H1 (cell line): ENCODE results near the gene DOK7. TPM values are rescaled to one million over a fixed set of nuclear protein-coding genes. Genes with fewer than 3 reads are reported as not detected.
A peak's percentile ranks its signal among the peaks of the same experiment; 100 is the strongest.

Experiments used
- CTCF ChIA-PET: fragments of 300-600 bp; sonication (Branson Sonifier 250); formaldehyde crosslinking; loops from one replicate; lab custom pipeline; 2021; ENCODE audit not compliant: partially characterized antibody; lab: Charles Lee
- POLR2A ChIA-PET: fragments of 300-600 bp; sonication (Branson Sonifier 250); formaldehyde crosslinking; loops from one replicate; lab custom pipeline; 2021; ENCODE audit warnings: inconsistent platforms; ENCODE audit not compliant: partially characterized antibody; lab: Charles Lee
- DNase-seq, 2 experiments: peaks; one replicate each; pipeline versions ENCODE4 v3.0.0 to v3.0.0-alpha.2; 2010 to 2022; ENCODE audit warnings: low spot score in 2 of 2, low read depth in 1 of 2, mixed read lengths in 1 of 2
- FAIRE-seq: peaks from 2 replicates; lab custom pipeline; 2011; peaks lifted over from hg19 to GRCh38; lab: Jason Lieb, UNC
- H2AFZ ChIP-seq: 2 replicates; pipeline ENCODE4 v1.8.1; 2012; ENCODE audit warnings: low read length, inconsistent platforms
- H2AK5ac ChIP-seq: 2 replicates; pipeline ENCODE4 v1.6.1; 2013; ENCODE audit warnings: low read depth, low read length
- H2BK120ac ChIP-seq: replicated peaks from 2 replicates; pipeline ENCODE3; 2013; ENCODE audit warnings: low read depth, low read length, inconsistent platforms
- H2BK12ac ChIP-seq: 2 replicates; pipeline ENCODE4 v1.6.1; 2013; ENCODE audit warnings: low read depth, low read length
- H2BK15ac ChIP-seq: 2 replicates; pipeline ENCODE4 v1.6.1; 2013; ENCODE audit warnings: low read length
- H2BK20ac ChIP-seq: 2 replicates; pipeline ENCODE4 v1.6.1; 2013; ENCODE audit warnings: low read length
- H2BK5ac ChIP-seq: 2 replicates; pipeline ENCODE4 v1.6.1; 2013; ENCODE audit warnings: low read depth, low read length
- H3K14ac ChIP-seq: 2 replicates; pipeline ENCODE4 v1.6.1; 2013; ENCODE audit warnings: inconsistent platforms; ENCODE audit not compliant: insufficient read length
- H3K18ac ChIP-seq: 2 replicates; pipeline ENCODE4 v1.6.1; 2013; ENCODE audit warnings: low read length; ENCODE audit errors: extremely low read depth
- H3K23ac ChIP-seq: 2 replicates; pipeline ENCODE4 v1.6.1; 2013; ENCODE audit warnings: inconsistent platforms; ENCODE audit not compliant: insufficient read length
- H3K23me2 ChIP-seq: 2 replicates; pipeline ENCODE4 v1.6.1; 2013; ENCODE audit warnings: low read depth, low read length
- H3K27ac ChIP-seq: 2 replicates; pipeline ENCODE4 v1.6.1; 2011; ENCODE audit warnings: low read depth, low read length, inconsistent platforms
- H3K27me3 ChIP-seq, 4 experiments: replicated peaks in 1 of 4; 1 replicate in 1 of 4; 2 replicates in 3 of 4; pipeline versions ENCODE4 v1.6.1 to v1.8.1; 2011 to 2013; ENCODE audit warnings: low read length in 3 of 4, mild to moderate bottlenecking in 3 of 4, inconsistent platforms in 2 of 4, mixed read lengths in 2 of 4, moderate library complexity in 1 of 4; ENCODE audit not compliant: control insufficient read depth in 3 of 4, insufficient read depth in 3 of 4; ENCODE audit errors: extremely low read depth in 1 of 4
- H3K36me3 ChIP-seq, 4 experiments: 2 replicates each; pipeline versions ENCODE4 v1.6.1 to v1.8.1; 2011 to 2013; ENCODE audit warnings: mild to moderate bottlenecking in 4 of 4, low read length in 3 of 4, moderate library complexity in 2 of 4, control low read depth in 1 of 4, inconsistent platforms in 1 of 4; ENCODE audit not compliant: insufficient read depth in 4 of 4, control insufficient read depth in 2 of 4
- H3K4ac ChIP-seq: replicated peaks from 2 replicates; pipeline ENCODE3; 2013; ENCODE audit warnings: low read length, low read depth, mixed read lengths, inconsistent platforms; ENCODE audit not compliant: insufficient read length
- H3K4me1 ChIP-seq, 4 experiments: replicated peaks in 1 of 4; 1 replicate in 1 of 4; 2 replicates in 3 of 4; pipeline versions ENCODE4 v1.6.1 to v1.8.1; 2011 to 2013; ENCODE audit warnings: low read length in 3 of 4, inconsistent platforms in 2 of 4, mixed read lengths in 1 of 4; ENCODE audit not compliant: insufficient read depth in 4 of 4, control insufficient read depth in 3 of 4
- H3K4me2 ChIP-seq, 2 experiments: 2 replicates each; pipeline versions ENCODE4 v1.6.1 to v1.8.1; 2011 to 2013; ENCODE audit warnings: low read depth in 2 of 2, low read length in 2 of 2, control low read depth in 1 of 2, inconsistent platforms in 1 of 2, mild to moderate bottlenecking in 1 of 2; ENCODE audit not compliant: insufficient read depth in 1 of 2
- H3K4me3 ChIP-seq, 4 experiments: fragments of 200-600, 300-600 bp in 1 of 4; sonication (generic), shearing (Covaris generic), sonication (Bioruptor Twin) in 1 of 4; 2 replicates each; pipeline versions ENCODE4 v1.5.1 to v1.8.1; 2011 to 2016; ENCODE audit warnings: low read length in 4 of 4, low read depth in 3 of 4, control low read depth in 2 of 4, inconsistent platforms in 2 of 4, mild to moderate bottlenecking in 2 of 4, mixed read lengths in 1 of 4, moderate library complexity in 1 of 4; ENCODE audit not compliant: insufficient read depth in 2 of 4; ENCODE audit errors: extremely low read depth in 1 of 4
- H3K56ac ChIP-seq: replicated peaks from 2 replicates; pipeline ENCODE3; 2013; ENCODE audit warnings: low read depth, mild to moderate bottlenecking, mixed read lengths, low read length, inconsistent platforms; ENCODE audit not compliant: insufficient read length
- H3K79me1 ChIP-seq: 2 replicates; pipeline ENCODE4 v1.6.1; 2013; ENCODE audit warnings: low read depth, low read length, control low read depth
- H3K79me2 ChIP-seq, 2 experiments: 2 replicates each; pipeline versions ENCODE4 v1.6.1 to v1.8.1; 2012 to 2013; ENCODE audit warnings: low read length in 2 of 2, mild to moderate bottlenecking in 2 of 2, inconsistent platforms in 1 of 2; ENCODE audit not compliant: insufficient read depth in 2 of 2, control insufficient read depth in 1 of 2
- H3K9ac ChIP-seq, 4 experiments: replicated peaks in 1 of 4; 1 replicate in 1 of 4; 2 replicates in 3 of 4; pipeline versions ENCODE4 v1.6.1 to v1.8.1; 2011 to 2013; ENCODE audit warnings: low read depth in 3 of 4, low read length in 3 of 4, control low read depth in 2 of 4, mild to moderate bottlenecking in 2 of 4, moderate library complexity in 2 of 4, inconsistent platforms in 1 of 4; ENCODE audit errors: extremely low read depth in 1 of 4
- H3K9me3 ChIP-seq, 2 experiments: 2 replicates each; pipeline versions ENCODE4 v1.6.1 to v1.8.1; 2012 to 2013; ENCODE audit warnings: mild to moderate bottlenecking in 2 of 2, moderate library complexity in 2 of 2, control low read depth in 1 of 2, inconsistent platforms in 1 of 2, low read depth in 1 of 2, low read length in 1 of 2, mixed read lengths in 1 of 2; ENCODE audit not compliant: insufficient read depth in 2 of 2
- H4K20me1 ChIP-seq, 2 experiments: replicated peaks in 1 of 2; 2 replicates each; pipeline versions ENCODE3 to v1.8.1; 2011 to 2013; ENCODE audit warnings: inconsistent platforms in 2 of 2, low read length in 2 of 2, mild to moderate bottlenecking in 1 of 2; ENCODE audit not compliant: insufficient read depth in 2 of 2, control insufficient read depth in 1 of 2
- H4K5ac ChIP-seq: 2 replicates; pipeline ENCODE4 v1.6.1; 2013; ENCODE audit warnings: low read length, low read depth, mixed read lengths, inconsistent platforms; ENCODE audit not compliant: insufficient read length
- H4K8ac ChIP-seq: 2 replicates; pipeline ENCODE4 v1.8.0; 2013; ENCODE audit warnings: mild to moderate bottlenecking, moderate library complexity, low read length, inconsistent platforms; ENCODE audit not compliant: insufficient read depth; ENCODE audit errors: extremely low read depth
- H4K91ac ChIP-seq: replicated peaks from 2 replicates; pipeline ENCODE3; 2013; ENCODE audit warnings: low read length, mixed read lengths, inconsistent platforms; ENCODE audit not compliant: insufficient read length
- CTCF ChIP-seq, 3 experiments: IDR thresholded peaks; 1 replicate in 2 of 3; 2 replicates in 1 of 3; pipeline versions ENCODE4 v1.5.1 to v1.6.1; 2011; ENCODE audit warnings: low read length in 3 of 3, mild to moderate bottlenecking in 3 of 3, inconsistent platforms in 2 of 3, low read depth in 1 of 3, moderate library complexity in 1 of 3; ENCODE audit not compliant: insufficient read depth in 1 of 3; ENCODE audit errors: control extremely low read depth in 1 of 3
- GABPA ChIP-seq: IDR thresholded peaks from 2 replicates; pipeline ENCODE4 v1.6.1; 2011; ENCODE audit warnings: mild to moderate bottlenecking, low read length, moderate library complexity, borderline replicate concordance; ENCODE audit not compliant: insufficient read depth
- KDM1A ChIP-seq: fragments of 200-600, 300-600 bp; sonication (generic); IDR thresholded peaks from 2 replicates; pipeline ENCODE4 v1.7.1; 2016; ENCODE audit warnings: mild to moderate bottlenecking, low read length, borderline replicate concordance
- NRF1 ChIP-seq: IDR thresholded peaks from 2 replicates; pipeline ENCODE4 v1.6.1; 2011; ENCODE audit warnings: mild to moderate bottlenecking, low read depth, low read length, improper control_type of control experiment
- RAD21 ChIP-seq, 2 experiments: IDR thresholded peaks in 1 of 2; conservative IDR thresholded peaks in 1 of 2; 2 replicates each; pipeline ENCODE4 v1.6.1; 2011; ENCODE audit warnings: low read depth in 2 of 2, low read length in 2 of 2, improper control_type of control experiment in 1 of 2, inconsistent platforms in 1 of 2, mild to moderate bottlenecking in 1 of 2, moderate library complexity in 1 of 2
- SP2 ChIP-seq: IDR thresholded peaks from 2 replicates; pipeline ENCODE4 v1.6.1; 2012; ENCODE audit warnings: mild to moderate bottlenecking, low read length, inconsistent platforms
- TEAD4 ChIP-seq: IDR thresholded peaks from 2 replicates; pipeline ENCODE4 v1.6.1; 2012; ENCODE audit warnings: low read depth, low read length, inconsistent platforms, mixed read lengths
- WGBS, 2 experiments: shearing (Covaris generic) in 1 of 2; methylation state at CpG; one replicate each; pipeline versions ENCODE4 v1.1.6 to v1.1.7; 2013 to 2015; ENCODE audit warnings: low lambda C conversion rate in 2 of 2, mixed read lengths in 2 of 2, inconsistent platforms in 1 of 2, low coverage in 1 of 2, missing lambda C conversion rate in 1 of 2; ENCODE audit not compliant: insufficient replicate concordance in 2 of 2, insufficient coverage in 1 of 2, insufficient read length in 1 of 2; ENCODE audit errors: extremely low coverage in 1 of 2, missing lambda C conversion rate in 1 of 2; 5-methylcytosine and 5-hydroxymethylcytosine counted together
- polyA plus RNA-seq, 7 experiments: library from polyadenylated mRNA; depleted of rRNA in 3 of 7; stranded (reverse) in 5 of 7; unstranded in 2 of 7; fragments of >200 nt in 5 of 7; fragments of 200-250 nt in 2 of 7; gene quantifications; 1 replicate in 5 of 7; 2 replicates in 1 of 7; 4 replicates in 1 of 7; pipeline versions ENCODE4 v1.2.1 to v1.2.3, GENCODE V29; 2011 to 2013; ENCODE audit warnings: missing spikeins in 2 of 7, mixed read lengths in 2 of 7
- total RNA-seq: library from RNA; stranded (reverse); fragmentation: NEBNext Ultra II Directional; extraction: Animal tissue kit (Norgen Biotek cat#: 25700); gene quantifications from 2 replicates; pipeline ENCODE4 v1.2.1, GENCODE V29; 2021

Gene DOK7
- total and polyA plus RNA-seq, 2 of the 8 experiments (the other 6 are each of a cell fraction or from before 2014, with no cell fraction given), result 0.32 TPM; not detected in 1

DNA sequence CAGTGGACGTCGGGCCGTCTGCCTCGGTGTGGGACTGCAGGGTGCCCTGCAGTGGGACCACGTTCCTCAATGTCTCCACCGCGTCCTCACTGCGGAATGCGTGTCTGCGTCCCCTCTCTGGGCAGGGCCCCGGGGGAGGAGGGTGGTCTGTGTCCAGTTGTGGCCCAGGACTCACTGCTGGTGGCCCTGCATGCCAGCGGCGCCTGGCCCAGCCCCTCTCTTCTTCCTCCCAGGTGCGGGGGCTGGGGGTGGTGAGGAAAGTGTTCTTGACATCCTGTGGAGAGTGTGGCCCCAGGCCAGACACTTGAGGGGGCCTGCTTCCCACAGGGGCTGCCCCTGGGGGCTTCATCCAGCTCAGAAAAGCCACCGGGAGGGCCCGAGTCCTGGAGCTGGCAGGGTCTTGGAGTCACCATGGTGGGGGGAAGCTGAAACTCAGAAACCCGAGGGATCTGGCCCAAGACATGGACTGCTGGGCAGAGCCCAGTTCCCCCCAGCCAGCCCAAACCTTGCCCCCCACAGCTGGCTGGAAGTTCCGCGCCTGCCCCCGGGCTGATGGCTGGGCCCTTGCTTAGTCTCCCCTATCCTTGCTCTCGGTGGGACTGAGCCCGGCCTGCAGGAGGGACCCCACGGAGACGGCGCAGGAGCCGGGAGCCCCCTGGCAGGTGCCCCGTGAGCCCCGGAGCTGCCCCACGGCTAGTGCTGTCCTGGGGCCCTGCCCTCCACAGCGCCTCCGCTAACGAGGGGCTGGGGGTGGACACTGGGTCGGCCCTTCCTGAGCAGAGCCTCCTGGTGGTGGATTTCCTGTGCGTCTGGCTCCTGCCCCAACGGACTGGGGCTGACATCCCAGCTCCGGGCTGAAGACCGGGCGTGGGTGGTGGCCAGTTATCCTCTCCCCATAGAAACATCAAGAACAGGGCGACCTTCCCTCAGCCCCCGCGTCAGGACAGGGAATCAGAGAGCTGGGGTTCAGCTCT, 2.9 kb downstream of the DOK7 start:
- DNase-seq (no peak), FAIRE-seq (no peak)
- Histone ChIP-seq H4K5ac (no peak overlapping the region), H3K27me3 (peaks cover 6 to 57% (median 41%) of the 10 kb centered on the region in 4 experiments), H2AK5ac (no peak overlapping the region; the same call in 1 of the 2 replicates), H4K91ac (peak overlapping the region; percentile 34), H3K4me1 (peaks cover 0 to 6% (median 0%) of the 10 kb centered on the region in 4 experiments; a peak in 1 of 7 replicates), H3K4me2 (no peak overlapping the region), H2BK12ac (0 out of 2 replicates have a peak overlapping the region, but pooled peaks have one; percentile 60), H2BK5ac (peak overlapping the region; percentile 35; the same call in 1 of the 2 replicates), H2BK120ac (no peak overlapping the region), H3K23me2 (peaks cover 5% of the 10 kb centered on the region), H3K23ac (no peak overlapping the region), H3K4me3 (no peak overlapping the region), H3K79me1 (peaks cover 6% of the 10 kb centered on the region; the same call in 1 of the 2 replicates), H4K8ac (peak overlapping the region; percentile 41; the same call in 1 of the 2 replicates), H3K27ac (no peak overlapping the region), H3K36me3 (no peaks in the 10 kb centered on the region), H3K56ac (no peak overlapping the region), H3K9ac (no peak overlapping the region), H3K18ac (no peak overlapping the region), H3K9me3 (peaks cover 0 to 6% of the 10 kb centered on the region in 2 experiments; a peak in 2 of 4 replicates), H3K4ac (no peak overlapping the region), H2BK15ac (no peak overlapping the region), H2AFZ (no peak overlapping the region), H3K14ac (no peak overlapping the region), H4K20me1 (peaks cover 2 to 17% of the 10 kb centered on the region in 2 experiments), H2BK20ac (no peak overlapping the region), H3K79me2 (no peaks in the 10 kb centered on the region)
- CTCF ChIA-PET, result interaction anchor here (1.0 to 3.6 kb wide), 10 partner anchors 9 to 226 kb away, joined by 3 to 48 read pairs (median 3); no protein-coding TSS in a partner anchor
- POLR2A ChIA-PET, result interaction anchor here (1.2 kb wide), 1 partner anchor 28 kb away, joined by 4 read pairs; no protein-coding TSS in a partner anchor
- 83% methylated on average over 39 of the region's 41 CpGs; no CpG with 5 or more reads in 1 of the 2 experiments for WGBS, 2 experiments
- TF ChIP-seq RAD21 (IDR thresholded peaks at IDR 0.05 in 1 of 2, conservative IDR thresholded peaks at IDR 0.05 in 1 of 2; ENCODE audit: low read depth in 2 of 2, low read length in 2 of 2) (peak; percentile 22 to 47), GABPA (peak; percentile 70; the same call in 1 of the 2 replicates), SP2 (no peak), KDM1A (no peak), TEAD4 (no peak), CTCF (IDR thresholded peaks at IDR 0.05; ENCODE audit: control extremely low read depth in 1 of 3, insufficient read depth in 1 of 3, low read depth in 1 of 3, low read length in 3 of 3) (peak in 2 of 3 experiments; percentile 47 to 61; a peak in 3 of 4 replicates), NRF1 (no peak)
